NCI-H2107 (cell line): ENCODE measurements around the gene PRRX2.
A peak's percentile ranks its signal among the peaks of the same experiment; 100 is the strongest.

Experiments used
- DNase-seq: peaks from one replicate; lab custom pipeline; 2025; lab: John Stamatoyannopoulos, UW

PRRX2 gene

DNA sequence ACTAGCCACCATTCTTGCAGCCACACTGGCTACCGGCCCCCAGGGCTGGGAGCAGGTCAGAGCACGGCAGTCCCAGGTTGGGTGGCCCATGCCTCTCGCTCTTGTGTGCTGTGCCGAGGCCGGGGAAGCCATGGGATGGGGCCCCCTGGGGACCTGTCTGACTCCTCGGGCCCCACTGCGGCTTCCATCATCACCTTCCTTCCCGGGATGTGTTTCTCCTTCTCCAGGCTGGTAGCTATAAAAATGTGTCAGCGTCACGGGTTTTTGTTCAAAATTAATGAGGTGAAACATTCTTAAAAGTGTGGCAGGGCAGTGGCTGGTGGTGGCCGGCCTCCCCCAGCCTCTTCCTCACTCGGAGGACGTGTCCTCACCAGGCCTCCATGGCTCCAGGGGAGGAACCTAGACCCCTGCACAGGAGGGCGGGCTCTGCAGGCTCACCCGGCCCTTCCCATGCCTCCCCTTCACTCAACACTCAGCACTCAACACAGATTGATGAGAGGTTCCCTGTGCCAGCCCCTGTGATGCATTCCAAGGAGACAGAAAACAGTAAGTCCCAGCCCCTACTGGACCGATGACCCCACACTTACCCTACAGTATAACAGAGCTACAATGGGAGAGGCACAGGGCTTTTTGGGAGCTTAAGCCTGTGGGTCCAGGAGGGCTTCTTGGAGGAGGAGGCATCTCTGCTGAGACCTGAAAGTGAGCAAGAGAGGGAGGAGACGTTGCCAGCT is 44.2 kb downstream of the PRRX2 start:
- DNase-seq, result no peak

DNA sequence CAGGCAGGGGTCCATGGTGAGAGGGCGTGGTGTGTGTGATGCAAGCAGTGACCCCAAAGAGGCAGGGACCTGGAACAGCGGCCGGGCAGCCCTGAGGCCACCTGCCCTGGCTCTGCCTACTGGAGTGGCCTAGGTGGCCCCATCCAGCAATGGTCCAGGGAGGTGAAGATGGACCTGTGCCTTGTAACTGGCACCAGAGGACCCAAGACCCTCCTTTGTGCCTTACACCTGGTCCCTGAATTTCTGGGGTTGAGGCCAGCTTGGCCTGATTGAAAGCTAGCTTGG is 44.7 kb downstream of the PRRX2 start:
- DNase-seq, result no peak

DNA sequence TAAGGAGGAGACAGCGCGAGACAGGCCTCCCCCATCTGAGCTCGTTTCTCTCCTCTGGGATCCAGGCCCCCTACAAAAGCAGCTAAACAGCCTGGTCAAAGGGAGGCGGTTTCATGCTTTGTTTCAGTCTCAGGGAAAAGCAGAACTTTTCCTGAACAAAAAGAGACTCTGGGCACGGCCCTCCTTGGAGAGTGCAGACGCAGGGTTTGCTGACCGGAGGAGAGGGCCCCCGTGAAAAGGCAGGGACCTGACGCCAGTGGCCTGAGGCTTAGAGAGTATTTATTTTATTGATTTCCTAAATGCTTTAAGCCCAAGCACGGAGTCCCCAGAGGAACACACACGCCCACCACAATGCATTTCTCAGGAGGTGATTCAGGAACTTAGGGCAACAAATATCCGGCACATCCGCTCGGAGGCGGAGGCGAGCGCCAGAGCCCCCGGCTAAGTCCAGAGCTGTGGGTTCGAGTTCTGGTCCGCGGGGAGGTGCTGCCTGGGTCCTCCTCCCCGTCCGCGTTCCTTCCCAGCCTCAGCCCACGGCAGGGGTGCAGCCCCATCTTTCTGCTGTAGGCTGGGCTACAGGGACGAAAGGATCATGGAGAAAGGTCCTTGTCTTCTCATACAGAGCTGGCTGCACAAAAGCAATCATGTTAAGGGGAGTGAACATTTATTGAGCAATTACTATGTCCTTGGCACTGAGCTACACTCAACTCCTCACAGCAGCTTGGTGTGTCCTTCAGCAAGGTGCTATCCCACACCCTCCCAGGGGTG is 47.4 kb downstream of the PRRX2 start:
- no peak for DNase-seq

DNA sequence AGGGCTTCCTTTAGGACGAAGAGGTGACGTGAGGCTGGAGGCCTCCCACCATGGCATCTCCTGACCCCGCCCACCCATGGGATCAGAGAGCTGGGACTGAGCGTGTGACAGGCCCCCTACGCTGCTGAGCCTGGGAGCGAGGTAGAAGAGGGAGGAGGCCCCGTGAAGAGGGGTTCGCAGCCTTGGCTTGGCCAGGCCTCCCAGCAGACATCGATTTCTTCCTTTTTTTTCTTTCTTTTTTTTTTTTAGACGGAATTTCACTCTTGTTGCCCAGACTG is 47.9 kb downstream of the PRRX2 start:
- DNase-seq, result no peak

DNA sequence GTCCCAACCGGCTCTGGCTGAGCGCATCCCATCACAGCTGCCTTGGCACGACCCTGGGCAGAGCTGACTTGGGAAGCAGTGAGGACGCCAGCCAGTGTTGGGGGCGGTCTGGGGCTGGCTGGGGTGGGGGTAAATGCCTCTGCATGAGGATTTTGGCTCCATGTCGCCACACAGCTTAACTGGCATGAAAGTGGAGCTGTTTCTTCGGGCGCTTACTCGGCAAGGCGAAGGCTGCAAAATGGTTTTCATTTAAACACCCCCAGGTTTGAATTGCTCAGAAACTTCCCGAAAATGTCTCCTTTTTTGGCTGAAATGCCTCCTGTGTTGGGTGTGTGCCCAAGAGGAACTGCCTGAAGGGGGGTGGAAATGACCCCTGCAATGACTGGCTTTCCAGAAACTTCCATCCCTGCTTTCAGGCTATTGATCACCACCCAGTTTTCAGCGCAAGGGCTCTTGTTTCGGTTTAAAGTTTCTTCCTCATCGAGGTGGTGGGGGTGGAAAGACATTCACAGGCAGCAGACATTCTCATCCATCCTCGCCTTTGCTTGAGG is 49.1 kb downstream of the PRRX2 start:
- DNase-seq, result no peak

GRCh38 chr9:129716091-129716490 is 50.6 kb downstream of the PRRX2 start:
- DNase-seq, result no peak

- DNase-seq, result no peak
Measured at GRCh38 chr9:129717991-129718390, 52.5 kb downstream of the PRRX2 start.

- DNase-seq, result no peak
Measured at GRCh38 chr9:129718647-129719046, 53.2 kb downstream of the PRRX2 start.

DNA sequence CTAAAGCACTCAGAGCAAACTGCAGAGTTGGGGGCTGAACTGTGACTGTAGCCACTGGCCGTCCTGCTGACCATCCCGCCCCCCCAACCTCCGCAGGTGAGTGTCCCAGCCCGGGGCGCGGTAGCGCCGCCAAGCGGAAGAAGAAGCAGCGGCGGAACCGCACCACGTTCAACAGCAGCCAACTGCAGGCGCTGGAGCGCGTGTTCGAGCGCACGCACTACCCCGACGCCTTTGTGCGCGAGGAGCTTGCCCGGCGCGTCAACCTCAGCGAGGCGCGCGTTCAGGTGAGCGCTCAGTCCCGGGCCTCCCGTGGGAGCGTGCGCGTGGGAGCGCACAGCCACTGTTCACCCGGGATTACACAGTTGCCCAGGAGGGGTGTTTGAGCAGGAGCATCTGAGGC is 53.7 kb downstream of the PRRX2 start:
- DNase-seq, result no peak

DNA sequence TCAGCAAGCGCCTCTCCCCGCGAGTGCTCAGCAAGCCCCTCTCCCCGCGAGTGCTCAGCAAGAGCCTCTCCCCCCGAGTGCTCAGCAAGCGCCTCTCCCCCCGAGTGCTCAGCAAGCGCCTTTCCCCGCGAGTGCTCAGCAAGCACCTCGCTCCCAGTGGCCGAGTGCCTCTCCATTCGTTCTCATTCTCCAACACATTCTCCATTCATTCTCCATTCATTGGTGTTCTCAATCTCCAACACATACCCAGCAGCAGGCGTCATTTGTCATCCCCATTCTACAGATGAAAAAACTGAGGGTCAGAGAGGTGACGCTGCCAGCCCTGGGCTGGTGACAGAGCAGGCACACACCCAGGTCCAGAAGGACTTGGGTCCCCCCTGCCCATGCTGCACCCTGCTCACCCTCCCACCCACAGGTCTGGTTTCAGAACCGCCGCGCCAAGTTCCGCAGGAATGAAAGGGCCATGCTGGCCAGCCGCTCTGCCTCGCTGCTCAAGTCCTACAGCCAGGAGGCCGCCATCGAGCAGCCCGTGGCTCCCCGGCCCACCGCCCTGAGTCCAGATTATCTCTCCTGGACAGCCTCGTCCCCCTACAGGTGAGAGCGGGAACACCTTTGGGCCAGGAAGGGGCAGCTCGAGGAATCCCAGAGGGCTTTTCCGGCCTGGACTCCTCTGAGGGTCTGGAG is 54.9 kb downstream of the PRRX2 start:
- no peak for DNase-seq

DNA sequence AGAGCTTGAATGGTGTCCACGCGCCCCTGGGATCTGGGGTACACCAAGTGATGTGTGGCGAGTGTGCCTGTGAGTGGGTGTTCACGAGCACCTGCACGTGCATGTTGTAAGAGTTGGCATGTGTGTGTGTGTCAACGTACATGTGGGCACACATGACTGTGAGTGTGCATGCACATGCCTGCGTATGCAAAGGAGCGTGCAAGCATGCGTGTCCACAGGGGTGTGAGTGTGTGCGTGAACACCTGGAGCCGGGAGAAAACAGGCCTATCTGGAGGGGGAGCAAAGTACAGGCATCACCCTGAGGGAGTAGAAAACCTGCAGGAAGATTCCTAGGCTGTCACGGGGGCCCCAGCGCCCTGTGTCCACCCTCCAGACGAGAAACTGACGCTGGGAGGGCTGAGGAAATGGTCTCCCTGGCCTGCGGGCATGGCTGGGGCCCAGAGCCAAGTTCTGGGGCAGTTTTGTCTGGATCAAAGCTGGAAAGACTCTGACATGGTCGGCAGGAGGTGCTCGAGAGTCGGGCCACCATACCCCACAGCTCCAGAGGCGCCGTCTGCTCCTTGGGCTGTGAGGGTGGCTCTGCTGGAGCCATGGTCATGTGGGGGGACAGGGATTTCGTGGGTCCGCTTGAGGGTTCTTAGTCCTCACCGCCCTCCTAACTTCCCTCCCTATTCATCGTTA is 55.6 kb downstream of the PRRX2 start:
- no peak for DNase-seq

- no peak for DNase-seq
Measured at GRCh38 chr9:129722913-129723312, 57.5 kb downstream of the PRRX2 start.

DNA sequence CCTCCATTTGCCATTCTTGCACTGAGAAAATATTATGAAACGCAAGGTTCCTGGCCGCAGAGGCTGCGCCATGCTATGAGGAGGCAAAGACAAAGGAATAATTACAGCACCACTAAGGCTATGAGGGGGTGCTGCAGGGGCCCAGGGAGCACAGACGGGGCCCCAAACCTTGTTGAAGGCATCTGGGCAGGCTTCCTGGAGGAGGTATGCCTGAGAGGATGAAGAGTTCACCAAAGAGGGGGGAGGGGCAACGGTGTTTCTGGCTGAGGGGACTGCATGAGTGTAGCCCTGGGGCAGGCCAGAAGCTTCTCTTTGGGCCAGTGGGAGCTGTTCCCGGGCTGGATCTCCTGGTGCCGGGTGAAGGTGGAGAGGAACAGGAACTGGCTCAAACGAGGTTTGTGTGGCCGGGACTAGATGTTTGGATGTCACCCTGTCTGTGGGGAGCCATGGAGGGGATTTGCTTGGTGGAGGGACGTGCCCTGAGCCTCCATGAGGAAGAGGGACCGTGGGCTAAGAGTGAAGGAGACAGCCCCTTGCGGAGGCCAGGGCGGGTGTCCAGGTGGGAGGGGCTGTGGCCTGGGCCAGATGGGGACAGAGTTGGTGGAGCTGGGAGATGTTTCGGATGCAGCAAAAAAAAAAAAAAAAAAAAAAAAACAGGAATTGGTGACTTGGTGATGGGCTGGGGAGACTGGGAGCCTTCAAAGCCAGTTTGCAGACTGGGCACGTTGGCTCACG is 59.2 kb downstream of the PRRX2 start:
- DNase-seq, result no peak

DNA sequence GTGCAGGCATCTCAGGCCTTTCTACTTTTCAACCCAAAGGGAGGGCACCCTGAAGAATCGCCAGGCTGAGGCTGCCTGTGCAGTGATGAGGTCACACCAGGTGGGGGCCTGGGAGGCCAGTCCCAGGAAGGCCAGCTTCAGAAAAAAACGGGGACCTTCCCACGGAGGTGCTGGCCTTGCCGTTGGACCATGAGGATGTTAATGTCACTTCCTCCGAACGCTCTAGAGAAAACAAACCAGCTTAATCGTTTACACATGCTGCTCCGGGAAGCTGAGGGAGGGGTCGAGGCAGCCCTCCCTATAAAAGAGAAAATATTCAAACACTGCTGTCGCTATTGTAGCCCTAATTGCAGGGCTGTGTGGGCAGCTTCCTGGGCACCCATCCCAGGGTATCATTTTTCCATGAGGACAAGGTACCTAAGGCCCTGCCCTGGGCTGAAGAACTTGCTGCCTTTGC is 60.4 kb downstream of the PRRX2 start:
- DNase-seq, result no peak

DNA sequence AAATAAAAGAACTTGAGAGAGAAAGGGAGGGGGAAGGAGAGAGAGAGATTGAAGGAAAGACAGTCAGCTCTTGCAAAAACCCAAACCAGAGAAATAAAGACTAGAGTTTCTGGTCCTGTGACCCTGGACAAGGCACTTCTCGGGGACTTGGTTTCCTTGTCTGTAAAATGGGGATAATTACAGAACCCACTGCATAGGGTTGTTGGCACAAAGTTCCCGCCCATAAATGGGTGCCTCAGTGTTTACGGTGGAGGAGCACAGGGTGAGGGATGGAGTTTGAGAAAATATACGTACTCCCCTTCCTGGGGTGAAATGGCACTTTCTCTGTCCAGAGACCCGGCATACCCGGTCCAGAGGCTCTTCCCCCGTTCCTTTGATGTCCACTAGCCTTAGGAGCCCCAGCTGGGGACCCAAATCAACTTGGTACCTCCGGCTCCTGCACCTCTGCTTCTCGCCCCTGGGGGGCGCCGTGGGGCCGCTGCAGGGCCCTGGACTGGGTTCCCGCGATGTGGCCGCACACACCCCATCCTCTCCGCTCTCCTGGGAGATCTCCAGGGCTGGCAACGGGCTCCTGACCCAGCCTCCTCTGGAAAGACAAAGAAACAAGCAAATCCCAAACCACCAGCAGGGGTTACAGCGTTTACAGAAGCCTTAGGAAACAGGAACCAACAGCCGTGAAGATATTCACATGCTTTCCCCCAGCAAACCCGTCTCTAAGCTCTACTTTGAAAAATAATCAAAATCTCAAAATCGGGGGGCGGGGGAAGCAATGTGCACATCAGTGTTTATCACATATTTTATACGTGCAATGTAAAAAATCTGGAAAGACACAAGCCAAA is 61.1 kb downstream of the PRRX2 start:
- DNase-seq, result peak; percentile 9

DNA sequence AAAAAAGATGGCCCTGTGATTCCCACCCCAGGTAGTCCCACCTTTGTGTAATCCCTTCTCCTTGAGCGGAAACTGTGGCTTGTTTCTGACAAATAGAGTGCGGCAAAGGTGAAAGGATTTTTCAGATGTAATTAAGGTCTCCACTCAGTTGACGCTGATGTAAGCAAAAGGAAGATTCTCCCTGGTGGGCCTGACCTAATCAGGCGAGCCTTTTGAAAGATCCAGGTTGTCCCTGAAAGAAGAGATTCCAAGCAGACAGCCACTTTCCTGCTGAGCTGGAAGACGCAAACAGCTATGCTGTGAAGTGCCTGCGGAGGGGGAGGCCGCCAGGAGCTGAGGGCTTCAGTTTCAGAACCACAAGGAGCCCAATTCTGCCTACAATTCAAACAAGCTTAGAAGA is 63.3 kb downstream of the PRRX2 start:
- DNase-seq, result no peak

DNA sequence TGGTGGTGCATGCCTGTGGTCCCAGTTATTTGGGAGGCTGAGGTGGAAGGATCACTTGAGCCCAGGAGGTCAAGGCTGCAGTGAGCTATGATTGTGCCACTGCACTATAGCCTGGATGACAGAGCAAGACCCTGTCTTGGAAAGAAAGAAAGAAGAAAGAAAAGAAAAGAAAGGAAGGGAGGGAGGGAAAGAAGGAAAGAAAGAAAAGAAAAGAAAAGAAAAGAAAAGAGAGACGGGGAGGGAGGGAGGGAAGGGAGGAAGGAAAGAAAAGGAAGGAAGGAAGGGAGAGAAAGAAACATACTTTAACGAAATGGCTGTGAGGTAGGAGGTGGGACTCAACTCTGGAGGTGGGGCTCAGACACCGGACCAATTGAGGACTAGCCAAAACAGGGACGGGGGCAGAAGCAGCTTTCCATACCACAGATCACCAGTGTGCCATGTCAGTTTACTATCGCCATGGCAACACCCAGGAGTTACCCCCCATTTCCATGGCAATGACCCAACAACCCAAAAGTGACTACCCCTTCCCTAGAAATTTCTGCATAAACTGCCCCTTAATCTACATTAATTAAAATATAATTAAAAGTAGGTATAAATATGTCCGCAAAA is 66.1 kb downstream of the PRRX2 start:
- no peak for DNase-seq

GRCh38 chr9:129732100-129732499 is 66.7 kb downstream of the PRRX2 start:
- DNase-seq, result no peak

DNA sequence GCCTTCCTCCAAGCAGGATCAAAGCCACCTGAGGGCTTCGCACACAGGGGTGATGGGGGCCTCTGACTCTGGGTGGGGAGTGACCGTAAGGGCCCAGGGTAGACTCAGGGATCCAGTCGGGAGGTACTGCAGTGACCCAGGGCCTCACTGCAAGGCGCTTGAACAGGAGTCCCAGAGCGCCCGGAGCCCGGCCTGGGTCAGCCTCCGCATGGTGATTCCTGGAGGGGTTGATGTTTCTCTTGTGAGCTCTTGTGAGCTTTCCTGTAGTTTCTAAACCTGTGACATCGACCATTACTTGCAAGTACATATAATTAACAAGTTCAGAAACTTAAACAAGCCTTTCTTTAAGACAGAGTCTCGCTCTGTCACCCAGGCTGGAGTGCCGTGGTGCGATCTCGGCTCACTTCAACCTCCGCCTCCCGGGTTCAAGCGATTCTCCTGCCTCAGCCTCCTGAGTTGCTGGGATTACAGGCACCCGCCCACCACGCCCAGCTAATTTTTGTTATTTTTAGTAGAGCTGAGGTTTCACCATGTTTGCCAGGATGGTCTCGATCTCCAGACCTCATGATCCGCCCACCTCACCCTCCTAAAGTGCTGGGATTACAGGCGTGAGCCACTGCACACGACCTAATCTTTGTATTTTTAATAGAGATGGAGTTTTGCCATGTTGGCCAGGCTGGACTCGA is 67.6 kb downstream of the PRRX2 start:
- no peak for DNase-seq

DNA sequence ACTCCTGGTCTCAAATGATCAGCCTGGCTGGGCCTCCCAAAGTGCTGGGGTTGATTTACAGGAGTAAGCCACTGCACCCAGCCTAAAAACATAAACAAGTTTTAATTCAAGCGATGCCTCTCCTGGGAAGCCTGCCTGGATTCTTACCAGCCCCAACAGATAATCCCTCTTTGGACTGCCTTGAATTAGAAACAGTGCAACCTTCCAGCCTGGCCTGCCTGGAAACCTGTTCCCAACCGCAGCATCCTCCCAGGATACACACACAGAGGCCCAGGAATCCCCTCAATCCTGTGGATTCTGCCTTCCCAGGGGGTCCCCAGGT is 68.1 kb downstream of the PRRX2 start:
- no peak for DNase-seq
